GM12878 (cell line): Measurements from ENCODE around the gene NKD2. TPM values are rescaled to one million over a fixed set of nuclear protein-coding genes. Genes with fewer than 3 reads are reported as not detected.

ENCODE experiments used
- ATAC-seq: fragments of 200-7000 bp; cut with Tn5 transposase; 3 replicates; pipeline ENCODE4 v1.9.1; 2020; ENCODE audit warnings: mild to moderate bottlenecking, moderate library complexity
- BruUV-seq: library from RNA; stranded (reverse); fragments of 400-500 nt; replicated peaks from 2 replicates; lab custom pipeline; 2021; lab: Mats Ljungman, UMichigan
- CTCF ChIA-PET: fragments of 300-600 bp; sonication (Branson Sonifier 250); formaldehyde crosslinking; extraction: SDS; loops from one replicate; lab custom pipeline; 2021; ENCODE audit warnings: inconsistent platforms; lab: Yijun Ruan, JAX
- POLR2A ChIA-PET: fragments of 350-600 bp; formaldehyde crosslinking; extraction: SDS; loops from one replicate; lab custom pipeline; 2021; ENCODE audit warnings: inconsistent platforms; lab: Charles Lee
- RAD21 ChIA-PET: fragments of 300-600 bp; sonication (Branson Sonifier 250); formaldehyde crosslinking; loops from one replicate; lab custom pipeline; 2023; ENCODE audit warnings: antibody characterized with exemption; ENCODE audit not compliant: unreplicated experiment; lab: Charles Lee
- SMC1A ChIA-PET: fragments of 300-600 bp; sonication (Branson Sonifier 250); formaldehyde crosslinking; loops from one replicate; lab custom pipeline; 2023; ENCODE audit not compliant: unreplicated experiment, uncharacterized antibody; lab: Charles Lee
- DNase-seq: peaks from one replicate; pipeline ENCODE4 v3.0.0-alpha.2; 2011; ENCODE audit warnings: low read depth, low spot score
- FAIRE-seq: peaks from 3 replicates; lab custom pipeline; 2011; peaks lifted over from hg19 to GRCh38; lab: Jason Lieb, UNC
- H2AFZ ChIP-seq: 2 replicates; pipeline ENCODE4 v1.6.0; 2011; ENCODE audit warnings: low read depth, low read length, control low read depth; ENCODE audit not compliant: control insufficient read depth
- H3K27ac ChIP-seq: 2 replicates; pipeline ENCODE4 v1.5.1; 2011; ENCODE audit warnings: control low read depth; ENCODE audit not compliant: control insufficient read depth, insufficient read depth
- H3K27me3 ChIP-seq, 2 experiments: replicated peaks in 1 of 2; 2 replicates each; pipeline versions ENCODE4 v1.6.0 to v1.6.1; 2011; ENCODE audit warnings: low read length in 1 of 2; ENCODE audit not compliant: control insufficient read depth in 2 of 2, insufficient read depth in 2 of 2
- H3K36me3 ChIP-seq, 2 experiments: 2 replicates each; pipeline ENCODE4 v1.5.1; 2011; ENCODE audit warnings: low read length in 1 of 2; ENCODE audit not compliant: control insufficient read depth in 2 of 2, insufficient read depth in 2 of 2
- H3K4me1 ChIP-seq: 2 replicates; pipeline ENCODE4 v1.6.1; 2011; ENCODE audit warnings: mild to moderate bottlenecking, low read length, moderate library complexity, mixed read lengths; ENCODE audit not compliant: control insufficient read depth, insufficient read depth
- H3K4me2 ChIP-seq: 2 replicates; pipeline ENCODE4 v1.6.0; 2011; ENCODE audit warnings: control low read depth; ENCODE audit not compliant: control insufficient read depth, insufficient read depth
- H3K4me3 ChIP-seq: fragments of 200-600 bp; sonication (generic); 2 replicates; pipeline ENCODE4 v1.5.1; 2016
- H3K79me2 ChIP-seq: 2 replicates; pipeline ENCODE4 v1.6.0; 2011; ENCODE audit warnings: low read length; ENCODE audit not compliant: control insufficient read depth, insufficient read depth
- H3K9ac ChIP-seq: 2 replicates; pipeline ENCODE4 v1.8.0; 2011; ENCODE audit warnings: low read length, control low read depth, mixed read lengths; ENCODE audit not compliant: control insufficient read depth, insufficient read depth
- H3K9me3 ChIP-seq: replicated peaks from 3 replicates; pipeline ENCODE4 v1.5.1; 2011; ENCODE audit warnings: mild to moderate bottlenecking, low read length; ENCODE audit not compliant: control insufficient read depth, insufficient read depth
- H4K20me1 ChIP-seq: 2 replicates; pipeline ENCODE4 v1.6.0; 2011; ENCODE audit not compliant: control insufficient read depth, insufficient read depth
- CHD2 ChIP-seq: IDR thresholded peaks from 2 replicates; pipeline ENCODE4 v1.6.1; 2011; ENCODE audit warnings: low read depth, low read length, improper control_type of control experiment, borderline replicate concordance
- CREM ChIP-seq: IDR thresholded peaks from 2 replicates; pipeline ENCODE4 v1.6.1; 2014; ENCODE audit warnings: antibody characterized with exemption, low read depth
- IRF4 ChIP-seq: IDR thresholded peaks from 2 replicates; pipeline ENCODE4 v1.6.1; 2011; ENCODE audit warnings: low read depth, low read length
- NR2C2 ChIP-seq: IDR thresholded peaks from 2 replicates; pipeline ENCODE4 v1.6.1; 2011; ENCODE audit warnings: borderline replicate concordance, low read depth; ENCODE audit not compliant: control insufficient read depth, insufficient read length
- PAX5 ChIP-seq: IDR thresholded peaks from 2 replicates; pipeline ENCODE4 v1.6.1; 2011; ENCODE audit warnings: low read depth, low read length, borderline replicate concordance
- RAD51 ChIP-seq: fragments of 450-650 bp; IDR thresholded peaks from 2 replicates; pipeline ENCODE4 v1.6.1; 2016; ENCODE audit warnings: moderate library complexity, mild to moderate bottlenecking, inconsistent platforms
- SMAD1 ChIP-seq: fragments of 450-650 bp; IDR thresholded peaks from 2 replicates; pipeline ENCODE4 v1.6.1; 2018; ENCODE audit warnings: mild to moderate bottlenecking, low read depth; ENCODE audit not compliant: partially characterized antibody
- SREBF1 ChIP-seq: IDR thresholded peaks from 2 replicates; pipeline ENCODE4 v1.6.1; 2012; ENCODE audit warnings: mild to moderate bottlenecking, low read length
- SRF ChIP-seq, 2 experiments: IDR thresholded peaks; 2 replicates each; pipeline ENCODE4 v1.6.1; 2011; ENCODE audit warnings: low read depth in 2 of 2, low read length in 2 of 2, mild to moderate bottlenecking in 1 of 2, moderate library complexity in 1 of 2
- ZNF622 ChIP-seq: fragments of 450-650 bp; IDR thresholded peaks from 2 replicates; pipeline ENCODE4 v1.6.1; 2017; ENCODE audit warnings: mild to moderate bottlenecking, inconsistent platforms
- WGBS: methylation state at CpG from one replicate; pipeline ENCODE4 v1.1.6; 2016; ENCODE audit warnings: low lambda C conversion rate; ENCODE audit not compliant: insufficient replicate concordance, insufficient coverage; ENCODE audit errors: missing lambda C conversion rate; 5-methylcytosine and 5-hydroxymethylcytosine counted together
- in situ Hi-C: fragments of 300-500 bp; cut with MboI; formaldehyde crosslinking; loops from 9 replicates; pipeline ENCODE4 v1.14.3; 2018; ENCODE audit warnings: mixed read lengths
- intact Hi-C: fragments of 100-400 bp; cut with micrococcal nuclease; formaldehyde crosslinking; loops from one replicate; pipeline ENCODE4 v1.14.2; 2022; ENCODE audit not compliant: unreplicated experiment
- polyA plus RNA-seq, 11 experiments: library from polyadenylated mRNA; depleted of rRNA in 4 of 11; unstranded in 6 of 11; stranded (reverse) in 5 of 11; fragments of >200 nt; fragmentation: Nextera tagmentation in 4 of 11; fragmentation: Illumina TruSeq in 1 of 11; extraction: Ambion mirVana in 4 of 11; extraction: Trizol in 1 of 11; gene quantifications; 1 replicate in 1 of 11; 2 replicates in 10 of 11; pipeline versions ENCODE4 v1.2.1 to v1.2.3, GENCODE V29; 2011 to 2016; ENCODE audit warnings: inconsistent platforms in 2 of 11, missing spikeins in 2 of 11, low read depth in 1 of 11
- total RNA-seq, 4 experiments: library from RNA; depleted of rRNA in 3 of 4; stranded (reverse); fragments of >200 nt in 3 of 4; fragmentation: Illumina TruSeq in 1 of 4; extraction: Trizol in 1 of 4; gene quantifications; 2 replicates each; pipeline versions ENCODE4 v1.2.1 to v1.2.3, GENCODE V29; 2013 to 2021
- TF ChIP-seq, protein P1 (sequence below): IDR thresholded peaks from 2 replicates; pipeline ENCODE4 v1.6.1; 2012; ENCODE audit warnings: mild to moderate bottlenecking, low read depth, low read length
- TF ChIP-seq, protein P2 (sequence below): fragments of 450-650 bp; IDR thresholded peaks from 2 replicates; pipeline ENCODE4 v1.6.1; 2017; ENCODE audit warnings: mild to moderate bottlenecking, moderate library complexity

NKD2 gene
- total and polyA plus RNA-seq, 10 of the 15 experiments (the other 5 are each of a cell fraction or from before 2014, with no cell fraction given): 0.20 to 0.83 (median 0.26) TPM; not detected in 7

DNA sequence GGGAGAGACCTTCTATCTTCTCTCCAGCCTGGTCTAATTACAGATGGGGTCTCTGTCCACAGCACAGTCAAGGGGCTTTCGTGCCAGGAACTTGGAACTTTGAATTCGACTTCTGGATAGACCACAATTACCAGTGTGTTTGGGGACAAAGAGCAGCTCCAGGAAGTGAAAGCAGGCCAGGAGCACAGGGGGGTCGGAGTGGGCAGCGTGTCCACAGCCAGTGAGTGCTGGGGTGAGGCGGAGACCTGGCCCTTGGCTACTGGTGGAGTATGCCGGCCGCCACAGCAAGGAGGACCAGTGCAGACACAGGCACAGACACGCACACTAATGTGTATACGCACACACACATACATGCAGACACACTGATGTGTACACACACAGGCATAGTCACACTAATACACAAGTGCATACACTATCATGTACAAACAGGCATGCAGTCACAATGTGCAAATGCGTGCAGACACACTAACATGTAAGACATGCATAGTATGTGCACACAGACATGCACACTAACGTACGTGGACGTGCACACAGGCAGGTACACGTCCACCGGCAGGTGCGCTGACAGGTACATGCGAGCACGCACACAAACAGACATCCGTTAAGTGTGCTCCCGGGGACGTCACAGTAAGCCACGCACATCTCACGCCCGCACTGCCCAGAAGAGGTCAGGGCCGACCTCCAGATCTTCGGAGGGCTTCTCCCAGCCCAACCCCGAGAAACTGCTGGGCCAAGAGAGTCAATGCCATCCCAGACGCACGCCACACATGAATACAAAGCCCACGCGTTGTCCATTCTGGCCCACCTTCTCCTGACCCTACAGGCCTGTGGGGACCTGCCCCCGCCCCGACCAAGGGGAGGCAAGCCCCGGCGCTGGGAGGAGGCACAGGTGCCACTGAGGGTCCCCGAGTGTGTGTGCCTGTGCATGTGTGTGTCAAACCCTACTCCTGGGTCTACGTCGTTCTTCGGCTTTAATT lies 46.5 kb downstream of the NKD2 start (continued):
- TF ChIP-seq, protein P1, sequence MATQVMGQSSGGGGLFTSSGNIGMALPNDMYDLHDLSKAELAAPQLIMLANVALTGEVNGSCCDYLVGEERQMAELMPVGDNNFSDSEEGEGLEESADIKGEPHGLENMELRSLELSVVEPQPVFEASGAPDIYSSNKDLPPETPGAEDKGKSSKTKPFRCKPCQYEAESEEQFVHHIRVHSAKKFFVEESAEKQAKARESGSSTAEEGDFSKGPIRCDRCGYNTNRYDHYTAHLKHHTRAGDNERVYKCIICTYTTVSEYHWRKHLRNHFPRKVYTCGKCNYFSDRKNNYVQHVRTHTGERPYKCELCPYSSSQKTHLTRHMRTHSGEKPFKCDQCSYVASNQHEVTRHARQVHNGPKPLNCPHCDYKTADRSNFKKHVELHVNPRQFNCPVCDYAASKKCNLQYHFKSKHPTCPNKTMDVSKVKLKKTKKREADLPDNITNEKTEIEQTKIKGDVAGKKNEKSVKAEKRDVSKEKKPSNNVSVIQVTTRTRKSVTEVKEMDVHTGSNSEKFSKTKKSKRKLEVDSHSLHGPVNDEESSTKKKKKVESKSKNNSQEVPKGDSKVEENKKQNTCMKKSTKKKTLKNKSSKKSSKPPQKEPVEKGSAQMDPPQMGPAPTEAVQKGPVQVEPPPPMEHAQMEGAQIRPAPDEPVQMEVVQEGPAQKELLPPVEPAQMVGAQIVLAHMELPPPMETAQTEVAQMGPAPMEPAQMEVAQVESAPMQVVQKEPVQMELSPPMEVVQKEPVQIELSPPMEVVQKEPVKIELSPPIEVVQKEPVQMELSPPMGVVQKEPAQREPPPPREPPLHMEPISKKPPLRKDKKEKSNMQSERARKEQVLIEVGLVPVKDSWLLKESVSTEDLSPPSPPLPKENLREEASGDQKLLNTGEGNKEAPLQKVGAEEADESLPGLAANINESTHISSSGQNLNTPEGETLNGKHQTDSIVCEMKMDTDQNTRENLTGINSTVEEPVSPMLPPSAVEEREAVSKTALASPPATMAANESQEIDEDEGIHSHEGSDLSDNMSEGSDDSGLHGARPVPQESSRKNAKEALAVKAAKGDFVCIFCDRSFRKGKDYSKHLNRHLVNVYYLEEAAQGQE: no peak
- TF ChIP-seq RAD51: no peak
- no peak for TF ChIP-seq SRF (IDR thresholded peaks at IDR 0.05; ENCODE audit: low read depth in 2 of 2, low read length in 2 of 2)
- TF ChIP-seq ZNF622: no peak
- TF ChIP-seq CHD2: no peak
- TF ChIP-seq, all 136 proteins: peak for 0

DNA sequence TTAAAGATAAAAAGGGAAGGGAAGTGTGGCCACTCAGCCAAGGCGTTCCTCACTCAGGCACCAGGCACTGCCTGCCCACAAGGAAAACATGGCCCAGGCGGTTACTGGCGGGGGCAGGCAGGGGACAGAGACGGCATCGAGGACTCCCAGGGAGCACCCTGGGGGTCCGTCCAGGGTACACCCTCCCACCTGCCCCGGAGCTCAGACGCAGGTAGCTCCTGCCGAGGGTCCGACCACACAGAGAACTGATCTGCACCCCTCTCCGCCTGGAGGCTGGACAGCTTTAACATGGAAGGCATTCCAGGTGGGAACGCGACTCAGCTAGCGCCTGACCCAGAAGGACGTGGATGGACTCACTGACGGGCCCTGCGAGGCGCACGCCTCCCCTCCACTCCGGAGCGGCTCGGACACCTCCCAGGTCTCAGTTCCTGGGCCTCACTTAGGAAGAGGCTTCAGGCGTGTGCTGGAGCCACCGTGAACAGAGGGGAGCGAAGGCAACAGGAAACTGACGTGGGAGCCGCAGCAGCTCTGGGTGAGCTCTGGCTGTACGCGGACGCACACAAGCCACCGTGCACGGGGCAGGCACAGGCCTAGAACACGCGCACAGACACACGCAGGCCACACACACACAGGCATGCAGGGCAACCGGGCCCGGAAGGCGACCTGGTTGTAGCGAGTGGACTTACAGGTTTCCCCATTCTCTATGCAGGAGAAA lies 47.5 kb downstream of the NKD2 start:
- no peak for ATAC-seq
- 67% methylated on average over 39 of the region's 39 CpGs for WGBS
- H3K4me3 ChIP-seq: no peak overlapping the region
- no peaks in the 10 kb centered on the region for H3K27me3 ChIP-seq
- POLR2A ChIA-PET: interaction anchor here (1.1 kb wide), 1 partner anchor 83 kb away, joined by 3 read pairs; no protein-coding TSS in a partner anchor
- SMC1A ChIA-PET: no interaction called here
- no peak overlapping the region for H3K27ac ChIP-seq
- BruUV-seq: no TSS peak
- no peaks in the 10 kb centered on the region for H3K79me2 ChIP-seq
- no peaks in the 10 kb centered on the region; a peak in 1 of 4 replicates for H3K36me3 ChIP-seq
- no peaks in the 10 kb centered on the region for H4K20me1 ChIP-seq
- CTCF ChIA-PET: no interaction called here
- no peak overlapping the region for H2AFZ ChIP-seq
- no peaks in the 10 kb centered on the region for H3K9me3 ChIP-seq
- RAD21 ChIA-PET: no interaction called here
- in situ Hi-C loops (no loop called here), intact Hi-C loops (no loop called here)
- no peak overlapping the region for H3K4me2 ChIP-seq
- no peaks in the 10 kb centered on the region for H3K4me1 ChIP-seq
- no peak for DNase-seq
- FAIRE-seq: no peak
- H3K9ac ChIP-seq: no peak overlapping the region
- TF ChIP-seq IRF4: no peak
- no peak for TF ChIP-seq CREM
- TF ChIP-seq NR2C2: no peak
- no peak for TF ChIP-seq SMAD1
- no peak for TF ChIP-seq PAX5
- TF ChIP-seq, protein P2, sequence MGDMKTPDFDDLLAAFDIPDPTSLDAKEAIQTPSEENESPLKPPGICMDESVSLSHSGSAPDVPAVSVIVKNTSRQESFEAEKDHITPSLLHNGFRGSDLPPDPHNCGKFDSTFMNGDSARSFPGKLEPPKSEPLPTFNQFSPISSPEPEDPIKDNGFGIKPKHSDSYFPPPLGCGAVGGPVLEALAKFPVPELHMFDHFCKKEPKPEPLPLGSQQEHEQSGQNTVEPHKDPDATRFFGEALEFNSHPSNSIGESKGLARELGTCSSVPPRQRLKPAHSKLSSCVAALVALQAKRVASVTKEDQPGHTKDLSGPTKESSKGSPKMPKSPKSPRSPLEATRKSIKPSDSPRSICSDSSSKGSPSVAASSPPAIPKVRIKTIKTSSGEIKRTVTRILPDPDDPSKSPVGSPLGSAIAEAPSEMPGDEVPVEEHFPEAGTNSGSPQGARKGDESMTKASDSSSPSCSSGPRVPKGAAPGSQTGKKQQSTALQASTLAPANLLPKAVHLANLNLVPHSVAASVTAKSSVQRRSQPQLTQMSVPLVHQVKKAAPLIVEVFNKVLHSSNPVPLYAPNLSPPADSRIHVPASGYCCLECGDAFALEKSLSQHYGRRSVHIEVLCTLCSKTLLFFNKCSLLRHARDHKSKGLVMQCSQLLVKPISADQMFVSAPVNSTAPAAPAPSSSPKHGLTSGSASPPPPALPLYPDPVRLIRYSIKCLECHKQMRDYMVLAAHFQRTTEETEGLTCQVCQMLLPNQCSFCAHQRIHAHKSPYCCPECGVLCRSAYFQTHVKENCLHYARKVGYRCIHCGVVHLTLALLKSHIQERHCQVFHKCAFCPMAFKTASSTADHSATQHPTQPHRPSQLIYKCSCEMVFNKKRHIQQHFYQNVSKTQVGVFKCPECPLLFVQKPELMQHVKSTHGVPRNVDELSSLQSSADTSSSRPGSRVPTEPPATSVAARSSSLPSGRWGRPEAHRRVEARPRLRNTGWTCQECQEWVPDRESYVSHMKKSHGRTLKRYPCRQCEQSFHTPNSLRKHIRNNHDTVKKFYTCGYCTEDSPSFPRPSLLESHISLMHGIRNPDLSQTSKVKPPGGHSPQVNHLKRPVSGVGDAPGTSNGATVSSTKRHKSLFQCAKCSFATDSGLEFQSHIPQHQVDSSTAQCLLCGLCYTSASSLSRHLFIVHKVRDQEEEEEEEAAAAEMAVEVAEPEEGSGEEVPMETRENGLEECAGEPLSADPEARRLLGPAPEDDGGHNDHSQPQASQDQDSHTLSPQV: no peak
- TF ChIP-seq ZNF622: no peak
- no peak for TF ChIP-seq SREBF1
